RWPE2 (cell line): ENCODE data around the gene MAG.

Experiments used
- ATAC-seq: fragments of 200-7000 bp; cut with Tn5 transposase; 3 replicates; pipeline ENCODE4 v1.9.1; 2021; ENCODE audit warnings: low read depth
- DNase-seq: peaks from one replicate; pipeline ENCODE4 v3.0.0-alpha.2; 2020; ENCODE audit warnings: low spot score
- H3K27ac ChIP-seq: fragments of 450-650 bp; 2 replicates; pipeline ENCODE4 v1.5.1; 2017; ENCODE audit warnings: mild to moderate bottlenecking; ENCODE audit not compliant: poor library complexity, severe bottlenecking
- H3K27me3 ChIP-seq: fragments of 250-450 bp; sonication (Bioruptor Pico); 2 replicates; pipeline ENCODE4 v1.5.1; 2021; ENCODE audit warnings: mild to moderate bottlenecking, moderate library complexity; ENCODE audit not compliant: insufficient read depth, poor library complexity, severe bottlenecking
- H3K36me3 ChIP-seq: fragments of 250-450 bp; sonication (Bioruptor Pico); 2 replicates; pipeline ENCODE4 v1.5.1; 2020; ENCODE audit warnings: low read depth, mild to moderate bottlenecking, moderate library complexity
- H3K4me1 ChIP-seq: fragments of 250-450 bp; sonication (Bioruptor Pico); 2 replicates; pipeline ENCODE4 v1.5.1; 2021; ENCODE audit warnings: mild to moderate bottlenecking, moderate library complexity; ENCODE audit not compliant: insufficient read depth, poor library complexity, severe bottlenecking
- H3K4me3 ChIP-seq: fragments of 250-450 bp; sonication (Bioruptor Pico); 2 replicates; pipeline ENCODE4 v1.5.1; 2021; ENCODE audit warnings: mild to moderate bottlenecking, moderate library complexity; ENCODE audit not compliant: severe bottlenecking
- H3K9me3 ChIP-seq: fragments of 250-450 bp; sonication (Bioruptor Pico); 2 replicates; pipeline ENCODE4 v1.5.1; 2021; ENCODE audit warnings: mild to moderate bottlenecking, moderate library complexity; ENCODE audit not compliant: severe bottlenecking
- TF ChIP-seq, protein P1 (sequence below): fragments of 450-650 bp; IDR thresholded peaks from one replicate; pipeline ENCODE4 v1.5.1; 2017; ENCODE audit warnings: mild to moderate bottlenecking, moderate library complexity; ENCODE audit not compliant: poor library complexity, severe bottlenecking

Gene MAG

GRCh38 chr19:35292421-35293362, 731 bp downstream of the MAG start:
- Histone ChIP-seq H3K27ac (no peak overlapping the region), H3K9me3 (no peaks in the 10 kb centered on the region), H3K4me1 (no peaks in the 10 kb centered on the region), H3K27me3 (peaks cover 43% of the 10 kb centered on the region), H3K4me3 (no peak overlapping the region), H3K36me3 (no peaks in the 10 kb centered on the region)
- TF ChIP-seq, protein P1, sequence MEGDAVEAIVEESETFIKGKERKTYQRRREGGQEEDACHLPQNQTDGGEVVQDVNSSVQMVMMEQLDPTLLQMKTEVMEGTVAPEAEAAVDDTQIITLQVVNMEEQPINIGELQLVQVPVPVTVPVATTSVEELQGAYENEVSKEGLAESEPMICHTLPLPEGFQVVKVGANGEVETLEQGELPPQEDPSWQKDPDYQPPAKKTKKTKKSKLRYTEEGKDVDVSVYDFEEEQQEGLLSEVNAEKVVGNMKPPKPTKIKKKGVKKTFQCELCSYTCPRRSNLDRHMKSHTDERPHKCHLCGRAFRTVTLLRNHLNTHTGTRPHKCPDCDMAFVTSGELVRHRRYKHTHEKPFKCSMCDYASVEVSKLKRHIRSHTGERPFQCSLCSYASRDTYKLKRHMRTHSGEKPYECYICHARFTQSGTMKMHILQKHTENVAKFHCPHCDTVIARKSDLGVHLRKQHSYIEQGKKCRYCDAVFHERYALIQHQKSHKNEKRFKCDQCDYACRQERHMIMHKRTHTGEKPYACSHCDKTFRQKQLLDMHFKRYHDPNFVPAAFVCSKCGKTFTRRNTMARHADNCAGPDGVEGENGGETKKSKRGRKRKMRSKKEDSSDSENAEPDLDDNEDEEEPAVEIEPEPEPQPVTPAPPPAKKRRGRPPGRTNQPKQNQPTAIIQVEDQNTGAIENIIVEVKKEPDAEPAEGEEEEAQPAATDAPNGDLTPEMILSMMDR, result no peak
- DNase-seq, result no peak
- ATAC-seq, result 0 out of 3 replicates have a peak, but pooled peaks have one; percentile 5

DNA sequence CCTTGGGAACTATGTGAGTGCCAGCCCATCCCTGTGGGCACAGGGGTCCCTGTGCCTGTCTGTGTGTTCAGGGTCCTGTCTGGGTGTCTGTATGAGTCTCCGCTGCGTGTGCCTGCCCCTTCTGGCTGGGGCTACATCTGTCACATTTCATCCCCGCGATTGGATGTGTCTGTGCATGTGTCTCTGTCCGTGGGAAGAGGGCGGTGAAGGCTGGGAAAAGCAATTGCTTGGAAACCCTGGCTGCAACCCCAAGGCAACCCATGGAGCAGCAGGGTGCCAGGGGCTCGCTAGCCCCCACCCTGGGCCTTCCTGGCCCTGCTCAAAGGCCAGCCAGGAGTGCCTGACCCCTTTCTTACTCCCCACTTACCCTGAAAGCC, 1.4 kb downstream of the MAG start:
- Histone ChIP-seq H3K27me3 (peaks cover 43% of the 10 kb centered on the region), H3K4me1 (no peaks in the 10 kb centered on the region)

DNA sequence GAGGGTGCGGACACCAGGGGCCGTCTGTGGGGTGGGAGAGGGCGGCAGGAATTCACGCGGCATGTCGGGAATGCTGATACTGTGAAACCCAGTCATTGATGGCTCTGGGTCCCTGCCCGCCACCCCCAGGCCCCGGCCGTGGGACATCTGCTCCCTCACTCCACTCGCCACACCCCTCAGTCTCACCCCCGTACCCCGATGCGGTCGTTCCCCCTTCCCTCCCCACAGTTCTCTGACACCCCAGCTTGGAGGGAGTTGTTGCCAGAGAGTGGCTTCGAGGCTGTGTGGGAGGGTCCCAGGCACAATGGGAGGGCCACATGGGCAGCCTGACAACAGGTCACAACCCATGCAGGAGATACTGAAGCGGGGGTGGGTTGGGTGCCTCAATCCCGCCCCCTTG, 1.8 kb downstream of the MAG start:
- no peaks in the 10 kb centered on the region for H3K4me1 ChIP-seq
- H3K9me3 ChIP-seq, result no peaks in the 10 kb centered on the region
- H3K36me3 ChIP-seq, result no peaks in the 10 kb centered on the region
- TF ChIP-seq, protein P1, result no peak
- DNase-seq, result no peak
- no peak overlapping the region for H3K27ac ChIP-seq
- H3K4me3 ChIP-seq, result no peak overlapping the region
- ATAC-seq, result no peak
- peaks cover 43% of the 10 kb centered on the region for H3K27me3 ChIP-seq

More for the DNA sequence above, 1.4 kb downstream of the MAG start:
- Histone ChIP-seq H3K27ac (no peak overlapping the region), H3K36me3 (no peaks in the 10 kb centered on the region), H3K4me3 (no peak overlapping the region), H3K9me3 (no peaks in the 10 kb centered on the region)
- no peak for DNase-seq
- TF ChIP-seq, protein P1, result no peak
- ATAC-seq, result 0 out of 3 replicates have a peak, but pooled peaks have one; percentile 6

- Histone ChIP-seq H3K27ac (no peak overlapping the region), H3K4me3 (no peak overlapping the region), H3K9me3 (no peaks in the 10 kb centered on the region), H3K27me3 (peaks cover 43% of the 10 kb centered on the region), H3K36me3 (no peaks in the 10 kb centered on the region), H3K4me1 (no peaks in the 10 kb centered on the region)
- DNase-seq, result no peak
- TF ChIP-seq, protein P1, result no peak
- no peak for ATAC-seq
Observed at GRCh38 chr19:35294328-35294727, 2.4 kb downstream of the MAG start.
